ENCODE data around the gene ADGRL2. TPM values are rescaled to one million over a fixed set of nuclear protein-coding genes. Genes with fewer than 3 reads are reported as not detected.

Gene ADGRL2
- total RNA-seq, 1 experiment from 2014 or later, result 25.3 TPM

- intact Hi-C loops (cut with micrococcal nuclease; ENCODE audit: unreplicated experiment), result no loop called here
- BruUV-seq (replicated peaks), result no TSS peak
- no peak for TF ChIP-seq EZH2 (IDR thresholded peaks at IDR 0.05; ENCODE audit: low read depth)
- TF ChIP-seq, protein P1, sequence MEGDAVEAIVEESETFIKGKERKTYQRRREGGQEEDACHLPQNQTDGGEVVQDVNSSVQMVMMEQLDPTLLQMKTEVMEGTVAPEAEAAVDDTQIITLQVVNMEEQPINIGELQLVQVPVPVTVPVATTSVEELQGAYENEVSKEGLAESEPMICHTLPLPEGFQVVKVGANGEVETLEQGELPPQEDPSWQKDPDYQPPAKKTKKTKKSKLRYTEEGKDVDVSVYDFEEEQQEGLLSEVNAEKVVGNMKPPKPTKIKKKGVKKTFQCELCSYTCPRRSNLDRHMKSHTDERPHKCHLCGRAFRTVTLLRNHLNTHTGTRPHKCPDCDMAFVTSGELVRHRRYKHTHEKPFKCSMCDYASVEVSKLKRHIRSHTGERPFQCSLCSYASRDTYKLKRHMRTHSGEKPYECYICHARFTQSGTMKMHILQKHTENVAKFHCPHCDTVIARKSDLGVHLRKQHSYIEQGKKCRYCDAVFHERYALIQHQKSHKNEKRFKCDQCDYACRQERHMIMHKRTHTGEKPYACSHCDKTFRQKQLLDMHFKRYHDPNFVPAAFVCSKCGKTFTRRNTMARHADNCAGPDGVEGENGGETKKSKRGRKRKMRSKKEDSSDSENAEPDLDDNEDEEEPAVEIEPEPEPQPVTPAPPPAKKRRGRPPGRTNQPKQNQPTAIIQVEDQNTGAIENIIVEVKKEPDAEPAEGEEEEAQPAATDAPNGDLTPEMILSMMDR (conservative IDR thresholded peaks at IDR 0.05), result no peak
- no peak for DNase-seq
- Histone ChIP-seq H3K27me3 (ENCODE audit: insufficient read depth, low read depth) (no peaks in the 10 kb centered on the region), H3K27ac (no peak overlapping the region), H3K9me2 (ENCODE audit: insufficient read depth) (no peaks in the 10 kb centered on the region), H3K4me2 (no peak overlapping the region), H2AFZ (no peak overlapping the region), H3F3A (ENCODE audit: insufficient read depth, low read depth) (no peaks in the 10 kb centered on the region), H3K9me3 (ENCODE audit: insufficient read depth, low read depth) (no peaks in the 10 kb centered on the region), H3K4me3 (no peak overlapping the region), H3K4me1 (replicated peaks; ENCODE audit: insufficient read depth) (no peaks in the 10 kb centered on the region), H3K36me3 (ENCODE audit: low read depth) (no peaks in the 10 kb centered on the region), H3K79me2 (ENCODE audit: low read depth) (no peaks in the 10 kb centered on the region), H4K20me1 (ENCODE audit: insufficient read depth) (no peaks in the 10 kb centered on the region)
- ChIA-PET CTCF (no interaction called here), POLR2A (ENCODE audit: unreplicated experiment) (no interaction called here)
These were observed 198.6 kb downstream of the ADGRL2 start for GRCh38 chr1:81999364-81999763.

DNA sequence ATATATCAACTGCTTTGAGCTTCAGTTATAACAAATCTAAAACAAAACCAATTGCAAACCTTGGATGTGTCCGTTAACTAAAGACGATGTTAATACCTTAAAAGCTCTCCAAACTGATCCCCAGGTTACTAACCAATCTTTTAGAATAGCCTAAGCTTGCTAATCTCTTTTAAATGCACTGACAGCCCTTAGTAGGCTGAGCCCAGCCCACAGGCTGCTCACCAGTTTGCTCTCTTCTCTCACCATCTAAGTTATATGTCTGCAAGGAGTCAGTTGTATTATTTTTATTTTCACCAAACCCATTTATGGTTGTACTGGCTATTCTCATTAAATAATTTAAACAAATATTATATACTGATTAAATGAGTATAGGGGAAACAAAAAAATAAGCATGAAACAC is 199.5 kb downstream of the ADGRL2 start:
- Histone ChIP-seq H3K27me3 (ENCODE audit: insufficient read depth, low read depth) (no peaks in the 10 kb centered on the region), H3K4me3 (no peak overlapping the region), H3K4me2 (no peak overlapping the region), H3K9me2 (ENCODE audit: insufficient read depth) (no peaks in the 10 kb centered on the region), H3K4me1 (replicated peaks; ENCODE audit: insufficient read depth) (no peaks in the 10 kb centered on the region), H2AFZ (no peak overlapping the region), H3K79me2 (ENCODE audit: low read depth) (no peaks in the 10 kb centered on the region), H3K36me3 (ENCODE audit: low read depth) (no peaks in the 10 kb centered on the region), H3K27ac (no peak overlapping the region), H3K9me3 (ENCODE audit: insufficient read depth, low read depth) (no peaks in the 10 kb centered on the region), H3F3A (ENCODE audit: insufficient read depth, low read depth) (no peaks in the 10 kb centered on the region), H4K20me1 (ENCODE audit: insufficient read depth) (no peaks in the 10 kb centered on the region)
- intact Hi-C loops (cut with micrococcal nuclease; ENCODE audit: unreplicated experiment), result no loop called here
- no TSS peak for BruUV-seq (replicated peaks)
- CTCF ChIA-PET, result no interaction called here
- POLR2A ChIA-PET (ENCODE audit: unreplicated experiment), result no interaction called here
- DNase-seq, result no peak
- TF ChIP-seq EZH2 (IDR thresholded peaks at IDR 0.05; ENCODE audit: low read depth), result no peak
- TF ChIP-seq, protein P1 (conservative IDR thresholded peaks at IDR 0.05), result no peak

GRCh38 chr1:82001345-82001744 is 200.6 kb downstream of the ADGRL2 start:
- Histone ChIP-seq H3K4me2 (no peak overlapping the region), H3K27ac (no peak overlapping the region), H3K27me3 (ENCODE audit: insufficient read depth, low read depth) (no peaks in the 10 kb centered on the region), H3K4me1 (replicated peaks; ENCODE audit: insufficient read depth) (no peaks in the 10 kb centered on the region), H3K79me2 (ENCODE audit: low read depth) (no peaks in the 10 kb centered on the region), H4K20me1 (ENCODE audit: insufficient read depth) (no peaks in the 10 kb centered on the region), H3K36me3 (ENCODE audit: low read depth) (no peaks in the 10 kb centered on the region), H3K9me3 (ENCODE audit: insufficient read depth, low read depth) (no peaks in the 10 kb centered on the region), H3K9me2 (ENCODE audit: insufficient read depth) (no peaks in the 10 kb centered on the region), H3K4me3 (no peak overlapping the region), H2AFZ (no peak overlapping the region), H3F3A (ENCODE audit: insufficient read depth, low read depth) (no peaks in the 10 kb centered on the region)
- ChIA-PET POLR2A (ENCODE audit: unreplicated experiment) (no interaction called here), CTCF (no interaction called here)
- BruUV-seq (replicated peaks), result no TSS peak
- intact Hi-C loops (cut with micrococcal nuclease; ENCODE audit: unreplicated experiment), result no loop called here
- TF ChIP-seq EZH2 (IDR thresholded peaks at IDR 0.05; ENCODE audit: low read depth), result no peak
- TF ChIP-seq, protein P1 (conservative IDR thresholded peaks at IDR 0.05), result no peak
- DNase-seq, result no peak
